Sigmoid colon (tissue), 7 donors: ENCODE measurements around the gene INSL3. TPM values are rescaled to one million over a fixed set of nuclear protein-coding genes. Genes with fewer than 3 reads are reported as not detected.

ENCODE experiments used
- DNase-seq: peaks from one replicate; pipeline ENCODE4 v3.0.0-alpha.2; 2019
- H3K27ac ChIP-seq, 4 donors: fragments of 200-600 bp; sonication (generic); one replicate each; pipeline ENCODE4 v1.5.1; 2016 to 2019; ENCODE audit warnings: mild to moderate bottlenecking in 1 of 4
- H3K27me3 ChIP-seq, 3 donors: fragments of 200-600 bp; sonication (generic); one replicate each; pipeline ENCODE4 v1.5.1; 2019; ENCODE audit warnings: mild to moderate bottlenecking in 1 of 3
- H3K36me3 ChIP-seq, 4 donors: fragments of 200-600 bp; sonication (generic); one replicate each; pipeline ENCODE4 v1.5.1; 2016 to 2019
- H3K4me1 ChIP-seq, 4 donors: fragments of 200-600 bp; sonication (generic); one replicate each; pipeline ENCODE4 v1.5.1; 2017 to 2019
- H3K4me3 ChIP-seq, 4 donors: fragments of 200-600 bp; sonication (generic); one replicate each; pipeline ENCODE4 v1.5.1; 2017 to 2019; ENCODE audit warnings: mild to moderate bottlenecking in 2 of 4, moderate library complexity in 1 of 4
- H3K9me3 ChIP-seq, 4 donors: fragments of 200-600 bp in 3 of 4; sonication (generic) in 3 of 4; one replicate each; pipeline versions ENCODE4 v1.5.1 to v1.6.1; 2013 to 2019
- EP300 ChIP-seq, 4 donors: sonication (generic); formaldehyde crosslinking; IDR thresholded peaks; one replicate each; pipeline ENCODE4 v1.6.1; 2017; ENCODE audit warnings: antibody characterized with exemption in 4 of 4
- POLR2A ChIP-seq, 2 donors: fragments of 450-650 bp; IDR thresholded peaks; one replicate each; pipeline ENCODE4 v1.6.1; 2016; ENCODE audit warnings: antibody characterized with exemption in 2 of 2, mild to moderate bottlenecking in 2 of 2, moderate library complexity in 2 of 2
- POLR2AphosphoS5 ChIP-seq, 4 donors: sonication (generic); formaldehyde crosslinking; IDR thresholded peaks; one replicate each; pipeline ENCODE4 v1.6.1; 2017; ENCODE audit warnings: antibody characterized with exemption in 4 of 4
- WGBS, 2 donors: extraction: QIAGEN DNeasy Blood & Tissue Kit; methylation state at CpG; one replicate each; pipeline ENCODE4 v1.1.7; 2013; 5-methylcytosine and 5-hydroxymethylcytosine counted together
- intact Hi-C: fragments of 100-400 bp; cut with DNase I; formaldehyde crosslinking; loops from one replicate; pipeline ENCODE4 v1.15.1; 2023
- polyA plus RNA-seq, 3 donors: library from polyadenylated mRNA; stranded (reverse); fragments of 200-250 nt; gene quantifications; one replicate each; pipeline ENCODE4 v1.2.3, GENCODE V29; 2013
- total RNA-seq, 4 donors: library from RNA; depleted of rRNA; stranded (reverse); fragments of >200 nt; gene quantifications; one replicate each; pipeline ENCODE4 v1.1.0, GENCODE V29; 2016
- TF ChIP-seq, protein P1 (sequence below), 4 experiments: fragments of 450-650 bp in 3 of 4; fragments of 200-600 bp in 1 of 4; IDR thresholded peaks; one replicate each; pipeline ENCODE4 v1.5.1; 2016 to 2019; ENCODE audit warnings: antibody characterized with exemption in 4 of 4, mild to moderate bottlenecking in 3 of 4, moderate library complexity in 2 of 4
- donor health status: healthy with polysubstance abuse.
- donor health status: Bipolar disorder and iron deficiency.
- donor health status: healthy.

The INSL3 gene
- total and polyA plus RNA-seq, 7 donors = 0.85 TPM; not detected in 6

DNA sequence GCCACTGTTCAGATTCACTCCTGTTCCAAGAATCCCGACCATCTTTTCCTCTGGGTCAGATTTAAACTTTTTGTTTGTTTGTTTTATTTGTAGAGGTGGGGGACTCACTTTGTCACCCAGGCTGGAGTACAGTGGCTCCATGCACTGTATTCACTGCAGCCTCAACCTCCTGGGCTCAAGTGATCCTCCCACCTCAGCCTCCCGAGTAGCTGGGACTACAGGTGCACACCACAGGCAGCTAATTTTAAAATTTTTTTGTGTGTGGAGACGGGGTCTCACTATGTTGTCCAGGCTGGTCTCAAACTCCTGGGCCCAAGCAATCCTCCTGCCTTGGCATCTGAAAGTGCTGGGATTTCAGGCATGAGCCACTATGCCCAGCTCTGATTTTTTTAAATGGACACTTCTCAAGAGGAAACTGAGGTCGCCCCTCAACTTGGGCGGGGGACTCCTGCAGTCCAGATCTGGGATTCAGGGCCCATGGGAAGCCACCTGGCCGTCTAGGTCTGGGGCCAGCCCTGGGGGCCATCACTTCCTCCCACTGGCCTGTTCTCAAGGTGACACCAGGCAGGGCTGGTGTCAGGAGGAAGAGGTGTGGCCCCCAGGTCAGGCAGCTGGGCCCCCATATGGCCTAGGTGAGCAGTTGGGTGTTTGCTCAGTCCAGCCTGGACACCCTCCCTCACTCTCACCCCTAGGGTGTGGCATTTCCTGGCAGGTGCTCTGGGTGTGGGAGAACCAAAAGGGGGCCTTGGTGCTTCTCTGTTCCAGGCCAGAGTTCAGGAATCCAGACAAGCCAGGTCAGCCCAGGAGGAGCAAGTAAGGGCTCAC, 25.1 kb downstream of the INSL3 start:
- H3K27ac ChIP-seq = peak overlapping the region in 1 of 4 donors; percentile 29
- no peaks in the 10 kb centered on the region for H3K9me3 ChIP-seq
- H3K4me3 ChIP-seq = peak overlapping the region in 1 of 4 donors; percentile 11
- H3K27me3 ChIP-seq = peaks cover 18 to 57% (median 31%) of the 10 kb centered on the region in 3 donors
- H3K4me1 ChIP-seq = peaks cover 0 to 6% (median 0%) of the 10 kb centered on the region in 4 donors
- TF ChIP-seq, protein P1, sequence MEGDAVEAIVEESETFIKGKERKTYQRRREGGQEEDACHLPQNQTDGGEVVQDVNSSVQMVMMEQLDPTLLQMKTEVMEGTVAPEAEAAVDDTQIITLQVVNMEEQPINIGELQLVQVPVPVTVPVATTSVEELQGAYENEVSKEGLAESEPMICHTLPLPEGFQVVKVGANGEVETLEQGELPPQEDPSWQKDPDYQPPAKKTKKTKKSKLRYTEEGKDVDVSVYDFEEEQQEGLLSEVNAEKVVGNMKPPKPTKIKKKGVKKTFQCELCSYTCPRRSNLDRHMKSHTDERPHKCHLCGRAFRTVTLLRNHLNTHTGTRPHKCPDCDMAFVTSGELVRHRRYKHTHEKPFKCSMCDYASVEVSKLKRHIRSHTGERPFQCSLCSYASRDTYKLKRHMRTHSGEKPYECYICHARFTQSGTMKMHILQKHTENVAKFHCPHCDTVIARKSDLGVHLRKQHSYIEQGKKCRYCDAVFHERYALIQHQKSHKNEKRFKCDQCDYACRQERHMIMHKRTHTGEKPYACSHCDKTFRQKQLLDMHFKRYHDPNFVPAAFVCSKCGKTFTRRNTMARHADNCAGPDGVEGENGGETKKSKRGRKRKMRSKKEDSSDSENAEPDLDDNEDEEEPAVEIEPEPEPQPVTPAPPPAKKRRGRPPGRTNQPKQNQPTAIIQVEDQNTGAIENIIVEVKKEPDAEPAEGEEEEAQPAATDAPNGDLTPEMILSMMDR (IDR thresholded peaks at IDR 0.05) = no peak
- TF ChIP-seq POLR2AphosphoS5 (IDR thresholded peaks at IDR 0.05) (peak in 1 of 4 donors; percentile 16), EP300 (IDR thresholded peaks at IDR 0.05) (no peak), POLR2A (IDR thresholded peaks at IDR 0.05) (peak in 1 of 2 donors; percentile 59)
- intact Hi-C loops = no loop called here
- 12 to 54% methylated on average over 6 of the region's 6 CpGs for WGBS, 2 donors
- H3K36me3 ChIP-seq = no peaks in the 10 kb centered on the region
- DNase-seq = no peak

DNA sequence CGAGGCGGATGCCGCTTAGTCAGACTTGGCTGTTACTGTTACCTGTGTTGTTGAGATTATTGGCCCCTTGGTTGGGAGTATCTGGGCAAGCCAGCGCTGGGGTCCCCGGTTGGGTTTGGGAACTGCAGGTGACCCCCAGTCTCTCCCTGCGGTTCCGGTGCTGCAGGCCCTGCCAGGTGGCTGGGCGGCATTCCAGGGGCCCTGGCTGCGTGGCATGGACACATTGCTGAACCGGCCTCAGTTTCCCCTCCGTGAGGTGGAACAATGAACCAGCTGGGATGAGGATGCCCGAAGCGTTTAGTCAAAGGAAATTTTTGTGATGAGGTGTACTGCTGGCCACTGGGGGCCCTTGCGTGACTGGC, 25.8 kb downstream of the INSL3 start:
- H3K27ac ChIP-seq = peak overlapping the region in 1 of 4 donors; percentile 29
- DNase-seq = no peak
- WGBS, 2 donors = 6 to 35% methylated on average over 14 of the region's 14 CpGs
- intact Hi-C loops = no loop called here
- H3K4me1 ChIP-seq = peaks cover 0 to 6% (median 0%) of the 10 kb centered on the region in 4 donors
- no peaks in the 10 kb centered on the region for H3K36me3 ChIP-seq
- H3K27me3 ChIP-seq = peaks cover 18 to 57% (median 31%) of the 10 kb centered on the region in 3 donors
- no peaks in the 10 kb centered on the region for H3K9me3 ChIP-seq
- no peak for TF ChIP-seq POLR2A (IDR thresholded peaks at IDR 0.05)
- peak overlapping the region in 1 of 4 donors; percentile 11 for H3K4me3 ChIP-seq

DNA sequence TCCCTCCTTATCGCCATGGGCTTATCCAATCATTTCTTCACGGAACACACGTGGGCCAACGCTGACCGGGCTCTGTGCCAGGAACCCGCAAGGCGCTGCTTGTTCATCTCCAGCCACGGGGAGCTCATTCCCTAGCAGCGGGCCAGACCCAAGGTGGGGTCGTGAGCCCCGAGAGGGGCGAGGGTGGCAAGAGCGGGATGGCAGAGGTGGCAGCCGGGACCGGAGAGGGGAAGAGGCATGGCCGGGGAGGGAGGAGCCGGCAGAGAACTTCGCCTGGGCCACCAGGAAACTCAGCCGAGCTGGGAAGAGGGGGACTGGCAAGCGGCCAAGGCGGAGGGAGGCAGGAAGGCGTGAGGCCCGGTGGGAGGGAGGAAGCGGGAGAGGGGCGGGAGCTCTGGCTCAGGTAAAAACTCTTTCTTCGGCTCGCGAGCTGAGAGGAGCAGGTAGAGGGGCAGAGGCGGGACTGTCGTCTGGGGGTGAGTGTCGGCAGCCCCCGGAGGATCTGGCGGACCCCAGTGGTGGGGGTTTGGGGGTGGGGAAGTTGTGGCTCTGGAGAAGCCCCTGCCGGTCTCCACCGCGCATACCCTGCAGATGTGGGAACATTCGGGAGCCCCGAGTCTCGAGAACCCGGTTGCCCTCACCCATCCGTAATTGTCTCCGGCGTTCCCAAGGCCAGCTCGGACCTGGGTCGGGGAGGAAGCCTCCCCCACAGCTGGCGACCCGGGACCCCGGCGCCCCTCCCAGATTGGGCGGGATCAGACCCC, 26.4 kb downstream of the INSL3 start, which contains the start of gene B3GNT3:
TSS of gene B3GNT3 (plus strand) at position 408 of the 764 bp plus-strand sequence. CDS start 12,670 bp downstream, outside the sequence.
- peak within 1 kb of the TSS in 1 of 4 donors; percentile 29 for H3K27ac ChIP-seq
- intact Hi-C loops = no loop called here

DNA sequence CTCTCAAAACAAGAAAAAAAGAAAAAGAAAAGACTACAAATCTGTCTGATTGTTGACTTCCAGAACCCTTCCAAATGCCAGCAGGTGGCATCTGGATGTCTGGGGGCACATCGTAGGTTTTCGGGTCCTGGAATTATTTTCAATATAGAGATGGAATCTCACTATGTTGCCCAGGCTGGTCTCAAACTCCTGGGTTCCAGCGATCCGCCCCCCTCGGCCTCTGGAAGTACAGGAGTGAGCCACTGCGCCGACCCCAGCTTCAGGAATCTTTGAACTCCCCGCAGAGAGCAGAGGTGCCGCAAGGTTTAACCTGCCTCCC, 26.9 kb downstream of the INSL3 start:
- peaks cover 18 to 54% (median 31%) of the 10 kb centered on the region in 3 donors for H3K27me3 ChIP-seq
- intact Hi-C loops = no loop called here
- H3K4me3 ChIP-seq = no peak overlapping the region
- no peak overlapping the region for H3K27ac ChIP-seq
- TF ChIP-seq EP300 (IDR thresholded peaks at IDR 0.05) (no peak), POLR2AphosphoS5 (IDR thresholded peaks at IDR 0.05) (no peak), POLR2A (IDR thresholded peaks at IDR 0.05) (no peak)
- TF ChIP-seq, protein P1 (IDR thresholded peaks at IDR 0.05) = no peak
- no peak for DNase-seq
- H3K9me3 ChIP-seq = no peaks in the 10 kb centered on the region
- WGBS, 2 donors = 10 to 55% methylated on average over 9 of the region's 9 CpGs
- H3K4me1 ChIP-seq = peaks cover 0 to 6% (median 0%) of the 10 kb centered on the region in 4 donors
- H3K36me3 ChIP-seq = no peaks in the 10 kb centered on the region

More for the DNA sequence above, 26.4 kb downstream of the INSL3 start, which contains the start of gene B3GNT3:
- 1 to 6% methylated on average over 50 of the region's 50 CpGs for WGBS, 2 donors
- Histone ChIP-seq H3K4me3 (peak within 1 kb of the TSS in 1 of 4 donors; percentile 11), H3K27me3 (peaks cover 18 to 57% (median 31%) of the 10 kb centered on the region in 3 donors), H3K36me3 (no peaks in the 10 kb centered on the region), H3K4me1 (peaks cover 0 to 6% (median 0%) of the 10 kb centered on the region in 4 donors), H3K9me3 (no peaks in the 10 kb centered on the region)
- peak in 1 of 4 donors; percentile 50 for TF ChIP-seq POLR2AphosphoS5 (IDR thresholded peaks at IDR 0.05)
- TF ChIP-seq, protein P1 (IDR thresholded peaks at IDR 0.05) = no peak
- no peak for TF ChIP-seq EP300 (IDR thresholded peaks at IDR 0.05)
- peak in 1 of 2 donors; percentile 82 for TF ChIP-seq POLR2A (IDR thresholded peaks at IDR 0.05)
- DNase-seq = no peak
